Stomach smooth muscle (tissue), 2 donors: ENCODE data around the gene ST6GALNAC3.

Source experiments
- H3K27ac ChIP-seq: one replicate; pipeline ENCODE4 v1.7.0; 2013; ENCODE audit warnings: mild to moderate bottlenecking, low read length, inconsistent platforms
- H3K27me3 ChIP-seq, 2 donors: one replicate each; pipeline ENCODE4 v1.7.0; 2013; ENCODE audit warnings: low read length in 2 of 2; ENCODE audit not compliant: insufficient read depth in 2 of 2, control insufficient read depth in 1 of 2
- H3K36me3 ChIP-seq, 2 donors: one replicate each; pipeline ENCODE4 v1.7.0; 2013; ENCODE audit warnings: low read length in 2 of 2; ENCODE audit not compliant: control insufficient read depth in 2 of 2, insufficient read depth in 2 of 2
- H3K4me1 ChIP-seq: one replicate; pipeline ENCODE4 v1.7.0; 2013; ENCODE audit warnings: low read length; ENCODE audit not compliant: control insufficient read depth, insufficient read depth
- H3K4me3 ChIP-seq, 2 donors: one replicate each; pipeline ENCODE4 v1.7.0; 2013; ENCODE audit warnings: low read length in 2 of 2
- H3K9ac ChIP-seq, 2 donors: one replicate each; pipeline ENCODE4 v1.7.0; 2013; ENCODE audit warnings: low read length in 2 of 2, mild to moderate bottlenecking in 1 of 2
- H3K9me3 ChIP-seq, 2 donors: one replicate each; pipeline ENCODE4 v1.7.0; 2013; ENCODE audit warnings: low read length in 2 of 2; ENCODE audit not compliant: control insufficient read depth in 2 of 2
- donor health status: healthy.
- donor health status: Pancreatic carcinoma.

Gene ST6GALNAC3

GRCh38 chr1:76585980-76586674 lies 511.6 kb downstream of the ST6GALNAC3 start:
- Histone ChIP-seq H3K27me3 (no peaks in the 10 kb centered on the region), H3K9me3 (no peaks in the 10 kb centered on the region), H3K27ac (no peak overlapping the region), H3K4me1 (no peaks in the 10 kb centered on the region), H3K36me3 (no peaks in the 10 kb centered on the region), H3K4me3 (no peak overlapping the region), H3K9ac (no peak overlapping the region)

- Histone ChIP-seq H3K9ac (no peak overlapping the region), H3K4me3 (no peak overlapping the region), H3K27me3 (no peaks in the 10 kb centered on the region), H3K4me1 (no peaks in the 10 kb centered on the region), H3K27ac (no peak overlapping the region), H3K9me3 (no peaks in the 10 kb centered on the region), H3K36me3 (no peaks in the 10 kb centered on the region)
Measured at GRCh38 chr1:76587212-76587611, 512.7 kb downstream of the ST6GALNAC3 start.

- no peaks in the 10 kb centered on the region for H3K9me3 ChIP-seq
- no peak overlapping the region for H3K9ac ChIP-seq
- no peak overlapping the region for H3K27ac ChIP-seq
- no peaks in the 10 kb centered on the region for H3K27me3 ChIP-seq
- no peaks in the 10 kb centered on the region for H3K4me1 ChIP-seq
- H3K4me3 ChIP-seq = no peak overlapping the region
- no peaks in the 10 kb centered on the region for H3K36me3 ChIP-seq
Measured at GRCh38 chr1:76591461-76591860, 516.9 kb downstream of the ST6GALNAC3 start.

- H3K27me3 ChIP-seq = no peaks in the 10 kb centered on the region
- no peak overlapping the region for H3K9ac ChIP-seq
- H3K4me3 ChIP-seq = no peak overlapping the region
- no peaks in the 10 kb centered on the region for H3K36me3 ChIP-seq
- H3K27ac ChIP-seq = no peak overlapping the region
- H3K4me1 ChIP-seq = no peaks in the 10 kb centered on the region
- no peaks in the 10 kb centered on the region for H3K9me3 ChIP-seq
Measured at GRCh38 chr1:76591963-76592362, 517.4 kb downstream of the ST6GALNAC3 start.

GRCh38 chr1:76593141-76593540 lies 518.6 kb downstream of the ST6GALNAC3 start:
- H3K36me3 ChIP-seq = no peaks in the 10 kb centered on the region
- H3K27me3 ChIP-seq = no peaks in the 10 kb centered on the region
- no peak overlapping the region for H3K9ac ChIP-seq
- H3K9me3 ChIP-seq = no peaks in the 10 kb centered on the region
- no peak overlapping the region for H3K27ac ChIP-seq
- H3K4me3 ChIP-seq = no peak overlapping the region
- no peaks in the 10 kb centered on the region for H3K4me1 ChIP-seq

GRCh38 chr1:76593618-76594017 lies 519.1 kb downstream of the ST6GALNAC3 start:
- Histone ChIP-seq H3K27ac (no peak overlapping the region), H3K9ac (no peak overlapping the region), H3K4me1 (no peaks in the 10 kb centered on the region), H3K36me3 (no peaks in the 10 kb centered on the region), H3K9me3 (no peaks in the 10 kb centered on the region), H3K4me3 (no peak overlapping the region), H3K27me3 (no peaks in the 10 kb centered on the region)

GRCh38 chr1:76595024-76595423 lies 520.5 kb downstream of the ST6GALNAC3 start:
- no peak overlapping the region for H3K27ac ChIP-seq
- no peak overlapping the region for H3K9ac ChIP-seq
- H3K4me1 ChIP-seq = no peaks in the 10 kb centered on the region
- no peaks in the 10 kb centered on the region for H3K36me3 ChIP-seq
- H3K27me3 ChIP-seq = no peaks in the 10 kb centered on the region
- no peaks in the 10 kb centered on the region for H3K9me3 ChIP-seq
- no peak overlapping the region for H3K4me3 ChIP-seq

GRCh38 chr1:76601465-76601864 lies 526.9 kb downstream of the ST6GALNAC3 start:
- no peaks in the 10 kb centered on the region for H3K9me3 ChIP-seq
- H3K27ac ChIP-seq = no peak overlapping the region
- no peaks in the 10 kb centered on the region for H3K27me3 ChIP-seq
- H3K4me1 ChIP-seq = no peaks in the 10 kb centered on the region
- H3K4me3 ChIP-seq = no peak overlapping the region
- H3K9ac ChIP-seq = no peak overlapping the region
- H3K36me3 ChIP-seq = no peaks in the 10 kb centered on the region

GRCh38 chr1:76607717-76608116 lies 533.2 kb downstream of the ST6GALNAC3 start:
- no peaks in the 10 kb centered on the region for H3K9me3 ChIP-seq
- no peaks in the 10 kb centered on the region for H3K4me1 ChIP-seq

GRCh38 chr1:76611770-76612445 lies 537.4 kb downstream of the ST6GALNAC3 start:
- Histone ChIP-seq H3K9me3 (no peaks in the 10 kb centered on the region), H3K9ac (no peak overlapping the region), H3K4me1 (no peaks in the 10 kb centered on the region), H3K36me3 (no peaks in the 10 kb centered on the region), H3K4me3 (no peak overlapping the region), H3K27ac (no peak overlapping the region), H3K27me3 (no peaks in the 10 kb centered on the region)

More at GRCh38 chr1:76607717-76608116, 533.2 kb downstream of the ST6GALNAC3 start:
- H3K27ac ChIP-seq = no peak overlapping the region
- H3K27me3 ChIP-seq = no peaks in the 10 kb centered on the region
- no peak overlapping the region for H3K9ac ChIP-seq
- H3K4me3 ChIP-seq = no peak overlapping the region
- no peaks in the 10 kb centered on the region for H3K36me3 ChIP-seq

- Histone ChIP-seq H3K9me3 (no peaks in the 10 kb centered on the region), H3K36me3 (no peaks in the 10 kb centered on the region), H3K9ac (no peak overlapping the region), H3K27me3 (no peaks in the 10 kb centered on the region), H3K4me3 (no peak overlapping the region), H3K4me1 (no peaks in the 10 kb centered on the region), H3K27ac (no peak overlapping the region)
Measured at GRCh38 chr1:76613886-76614285, 539.3 kb downstream of the ST6GALNAC3 start.
